Liver (tissue), 9 donors: ENCODE data around the gene GDPD5. TPM values are rescaled to one million over a fixed set of nuclear protein-coding genes. Genes with fewer than 3 reads are reported as not detected.

ENCODE experiments used
- DNase-seq: peaks from one replicate; pipeline ENCODE4 v3.0.0-alpha.2; 2017; ENCODE audit warnings: low spot score
- H3K27ac ChIP-seq, 2 donors: one replicate each; pipeline ENCODE4 v1.7.0; 2013; ENCODE audit warnings: inconsistent platforms in 2 of 2, low read length in 2 of 2, control low read depth in 1 of 2, low read depth in 1 of 2, mild to moderate bottlenecking in 1 of 2
- H3K27me3 ChIP-seq, 4 donors: one replicate each; pipeline versions ENCODE4 v1.6.1 to v1.7.0; 2013; ENCODE audit warnings: low read length in 3 of 4, inconsistent platforms in 1 of 4, mild to moderate bottlenecking in 1 of 4, moderate library complexity in 1 of 4; ENCODE audit not compliant: control insufficient read depth in 4 of 4, insufficient read depth in 4 of 4
- H3K36me3 ChIP-seq, 4 donors: one replicate each; pipeline versions ENCODE4 v1.6.1 to v1.7.0; 2013; ENCODE audit warnings: low read length in 3 of 4, mild to moderate bottlenecking in 3 of 4, low read depth in 1 of 4, moderate library complexity in 1 of 4; ENCODE audit not compliant: control insufficient read depth in 4 of 4, insufficient read depth in 3 of 4
- H3K4me1 ChIP-seq, 4 donors: one replicate each; pipeline versions ENCODE4 v1.6.1 to v1.7.0; 2013; ENCODE audit warnings: low read length in 3 of 4, mild to moderate bottlenecking in 3 of 4, moderate library complexity in 1 of 4; ENCODE audit not compliant: control insufficient read depth in 4 of 4, insufficient read depth in 4 of 4
- H3K4me3 ChIP-seq, 3 donors: one replicate each; pipeline versions ENCODE4 v1.6.1 to v1.7.0; 2013; ENCODE audit warnings: low read length in 3 of 3, control low read depth in 1 of 3, low read depth in 1 of 3, mild to moderate bottlenecking in 1 of 3
- H3K9ac ChIP-seq, 2 donors: one replicate each; pipeline ENCODE4 v1.7.0; 2013; ENCODE audit warnings: low read length in 2 of 2, mild to moderate bottlenecking in 2 of 2, moderate library complexity in 2 of 2, control low read depth in 1 of 2, low read depth in 1 of 2
- H3K9me3 ChIP-seq, 4 donors: one replicate each; pipeline versions ENCODE4 v1.6.1 to v1.7.0; 2013; ENCODE audit warnings: low read length in 3 of 4; ENCODE audit not compliant: control insufficient read depth in 4 of 4
- EGR1 ChIP-seq, 2 donors: IDR thresholded peaks; 2 replicates each; pipeline ENCODE4 v1.6.1; 2016 to 2018; ENCODE audit warnings: antibody characterized with exemption in 2 of 2, low read depth in 2 of 2
- FOXA1 ChIP-seq: IDR thresholded peaks from 2 replicates; pipeline ENCODE4 v1.6.1; 2016; ENCODE audit warnings: antibody characterized with exemption
- GABPA ChIP-seq, 2 donors: IDR thresholded peaks in 1 of 2; conservative IDR thresholded peaks in 1 of 2; 2 replicates each; pipeline ENCODE4 v1.6.1; 2016; ENCODE audit warnings: antibody characterized with exemption in 2 of 2, mild to moderate bottlenecking in 1 of 2, moderate library complexity in 1 of 2
- HNF4A ChIP-seq, 2 donors: conservative IDR thresholded peaks; 2 replicates each; pipeline ENCODE4 v1.6.1; 2016; ENCODE audit warnings: antibody characterized with exemption in 2 of 2, mild to moderate bottlenecking in 2 of 2
- JUND ChIP-seq, 2 donors: IDR thresholded peaks; 2 replicates each; pipeline ENCODE4 v1.6.1; 2016; ENCODE audit warnings: antibody characterized with exemption in 2 of 2
- MAX ChIP-seq: IDR thresholded peaks from 2 replicates; pipeline ENCODE4 v1.6.1; 2016; ENCODE audit warnings: antibody characterized with exemption
- RAD21 ChIP-seq, 2 donors: IDR thresholded peaks; 2 replicates each; pipeline ENCODE4 v1.6.1; 2016; ENCODE audit warnings: antibody characterized with exemption in 2 of 2, mild to moderate bottlenecking in 2 of 2
- RXRA ChIP-seq, 2 donors: IDR thresholded peaks; 2 replicates each; pipeline ENCODE4 v1.6.1; 2017 to 2018; ENCODE audit warnings: antibody characterized with exemption in 2 of 2, mild to moderate bottlenecking in 1 of 2
- SP1 ChIP-seq: IDR thresholded peaks from 2 replicates; pipeline ENCODE4 v1.6.1; 2018; ENCODE audit warnings: antibody characterized with exemption, mild to moderate bottlenecking
- TAF1 ChIP-seq: conservative IDR thresholded peaks from 2 replicates; pipeline ENCODE4 v1.6.1; 2016; ENCODE audit warnings: antibody characterized with exemption, mild to moderate bottlenecking
- YY1 ChIP-seq: IDR thresholded peaks from 2 replicates; pipeline ENCODE4 v1.6.1; 2016; ENCODE audit warnings: antibody characterized with exemption, mild to moderate bottlenecking
- WGBS: extraction: QIAGEN DNeasy Blood & Tissue Kit; methylation state at CpG from one replicate; pipeline ENCODE4 v1.1.7; 2013; 5-methylcytosine and 5-hydroxymethylcytosine counted together
- polyA plus RNA-seq, 2 donors: library from polyadenylated mRNA; stranded (reverse) in 1 of 2; unstranded in 1 of 2; fragments of 200-250 nt in 1 of 2; fragments of >200 nt in 1 of 2; fragmentation: Nextera tagmentation in 1 of 2; extraction: Ambion mirVana in 1 of 2; gene quantifications; one replicate each; pipeline versions ENCODE4 v1.2.1 to v1.2.3, GENCODE V29; 2013 to 2015
- total RNA-seq, 2 donors: library from RNA; depleted of rRNA; stranded (reverse); fragments of >200 nt; gene quantifications; one replicate each; pipeline ENCODE4 v1.2.3, GENCODE V29; 2014
- TF ChIP-seq, protein P1 (sequence below): fragments of 150-350 bp; IDR thresholded peaks from 2 replicates; pipeline ENCODE4 v1.5.1; 2017; ENCODE audit warnings: improper control_type of control experiment, low read depth, low read length; ENCODE audit not compliant: missing input control
- donor health status: healthy.
- donor health status: healthy.
- donor health status: healthy.
- donor health status: healthy.
- donor health status: healthy.

The GDPD5 gene
- total and polyA plus RNA-seq, 4 donors, result 3.0 to 22.8 (median 4.2) TPM

DNA sequence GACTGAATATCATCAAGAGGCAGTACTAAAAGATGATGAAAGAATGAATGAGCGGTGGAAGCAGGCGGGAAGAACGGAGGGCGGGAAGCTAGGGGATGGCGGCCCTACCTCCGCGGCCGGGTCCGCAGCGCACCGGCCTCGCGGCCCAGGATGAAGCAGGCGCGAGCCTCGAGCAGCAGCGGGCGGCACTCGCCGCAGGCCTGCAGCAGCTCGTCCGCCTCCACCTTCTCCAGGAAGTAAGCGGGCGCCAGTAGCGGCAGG is 96.2 kb downstream of the GDPD5 start:
- no peak for TF ChIP-seq GABPA (IDR thresholded peaks at IDR 0.05 in 1 of 2, conservative IDR thresholded peaks at IDR 0.05 in 1 of 2)
- no peak for TF ChIP-seq EGR1 (IDR thresholded peaks at IDR 0.05; ENCODE audit: low read depth in 2 of 2)
- TF ChIP-seq MAX, result no peak
- no peak for TF ChIP-seq FOXA1
- no peak for TF ChIP-seq RXRA (IDR thresholded peaks at IDR 0.05)
- Histone ChIP-seq H3K9ac (no peak overlapping the region), H3K36me3 (no peaks in the 10 kb centered on the region), H3K27me3 (peaks cover 0 to 11% (median 5%) of the 10 kb centered on the region in 4 donors), H3K4me1 (peaks cover 4 to 18% (median 6%) of the 10 kb centered on the region in 4 donors), H3K9me3 (peaks cover 0 to 5% (median 1%) of the 10 kb centered on the region in 4 donors), H3K4me3 (peak overlapping the region in 1 of 3 donors; percentile 36), H3K27ac (no peak overlapping the region)
- DNase-seq, result no peak
- 26% methylated on average over 25 of the region's 25 CpGs for WGBS

DNA sequence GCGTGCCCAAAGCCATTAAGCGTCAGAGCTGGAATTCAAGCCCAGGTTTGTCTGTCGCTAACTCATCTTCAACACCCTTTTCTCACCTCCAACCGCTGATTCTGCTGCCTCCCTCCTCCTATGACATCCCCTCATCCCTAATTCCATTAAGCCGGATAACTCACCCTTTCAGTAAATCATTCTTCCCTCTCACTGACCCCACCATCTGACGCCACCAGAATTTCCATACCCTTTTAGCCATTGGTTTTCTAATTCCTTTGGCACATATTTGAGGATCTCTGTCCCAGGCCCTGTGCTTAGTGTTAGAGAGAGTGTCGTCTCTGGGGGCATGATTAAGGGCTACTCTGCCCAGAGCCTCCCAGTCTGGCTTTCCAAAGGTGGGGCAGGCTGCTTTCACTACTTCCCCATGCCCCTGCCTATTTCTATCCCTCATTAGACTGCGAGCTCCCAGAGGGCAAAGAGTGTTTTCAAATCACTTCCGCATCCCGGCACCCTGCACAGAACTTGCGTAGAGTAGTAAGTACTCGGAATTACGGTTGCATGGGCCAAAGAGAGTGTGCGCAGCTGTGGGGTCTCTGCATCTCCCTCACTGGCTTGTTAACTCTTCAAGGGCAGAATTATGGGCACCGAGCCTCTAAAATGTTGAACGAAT is 96.6 kb downstream of the GDPD5 start:
- DNase-seq, result no peak
- H3K9me3 ChIP-seq, result peaks cover 0 to 5% (median 1%) of the 10 kb centered on the region in 4 donors
- H3K4me1 ChIP-seq, result peaks cover 4 to 18% (median 6%) of the 10 kb centered on the region in 4 donors
- no peak overlapping the region for H3K4me3 ChIP-seq
- TF ChIP-seq YY1 (no peak), TAF1 (no peak), FOXA1 (no peak), MAX (no peak), HNF4A (conservative IDR thresholded peaks at IDR 0.05) (no peak), RXRA (IDR thresholded peaks at IDR 0.05) (no peak), GABPA (IDR thresholded peaks at IDR 0.05 in 1 of 2, conservative IDR thresholded peaks at IDR 0.05 in 1 of 2) (no peak)
- TF ChIP-seq, protein P1, sequence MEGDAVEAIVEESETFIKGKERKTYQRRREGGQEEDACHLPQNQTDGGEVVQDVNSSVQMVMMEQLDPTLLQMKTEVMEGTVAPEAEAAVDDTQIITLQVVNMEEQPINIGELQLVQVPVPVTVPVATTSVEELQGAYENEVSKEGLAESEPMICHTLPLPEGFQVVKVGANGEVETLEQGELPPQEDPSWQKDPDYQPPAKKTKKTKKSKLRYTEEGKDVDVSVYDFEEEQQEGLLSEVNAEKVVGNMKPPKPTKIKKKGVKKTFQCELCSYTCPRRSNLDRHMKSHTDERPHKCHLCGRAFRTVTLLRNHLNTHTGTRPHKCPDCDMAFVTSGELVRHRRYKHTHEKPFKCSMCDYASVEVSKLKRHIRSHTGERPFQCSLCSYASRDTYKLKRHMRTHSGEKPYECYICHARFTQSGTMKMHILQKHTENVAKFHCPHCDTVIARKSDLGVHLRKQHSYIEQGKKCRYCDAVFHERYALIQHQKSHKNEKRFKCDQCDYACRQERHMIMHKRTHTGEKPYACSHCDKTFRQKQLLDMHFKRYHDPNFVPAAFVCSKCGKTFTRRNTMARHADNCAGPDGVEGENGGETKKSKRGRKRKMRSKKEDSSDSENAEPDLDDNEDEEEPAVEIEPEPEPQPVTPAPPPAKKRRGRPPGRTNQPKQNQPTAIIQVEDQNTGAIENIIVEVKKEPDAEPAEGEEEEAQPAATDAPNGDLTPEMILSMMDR, result no peak
- H3K27ac ChIP-seq, result no peak overlapping the region
- H3K36me3 ChIP-seq, result no peaks in the 10 kb centered on the region
- 67% methylated on average over 16 of the region's 16 CpGs for WGBS
- H3K9ac ChIP-seq, result no peak overlapping the region
- peaks cover 0 to 11% (median 5%) of the 10 kb centered on the region in 4 donors for H3K27me3 ChIP-seq

DNA sequence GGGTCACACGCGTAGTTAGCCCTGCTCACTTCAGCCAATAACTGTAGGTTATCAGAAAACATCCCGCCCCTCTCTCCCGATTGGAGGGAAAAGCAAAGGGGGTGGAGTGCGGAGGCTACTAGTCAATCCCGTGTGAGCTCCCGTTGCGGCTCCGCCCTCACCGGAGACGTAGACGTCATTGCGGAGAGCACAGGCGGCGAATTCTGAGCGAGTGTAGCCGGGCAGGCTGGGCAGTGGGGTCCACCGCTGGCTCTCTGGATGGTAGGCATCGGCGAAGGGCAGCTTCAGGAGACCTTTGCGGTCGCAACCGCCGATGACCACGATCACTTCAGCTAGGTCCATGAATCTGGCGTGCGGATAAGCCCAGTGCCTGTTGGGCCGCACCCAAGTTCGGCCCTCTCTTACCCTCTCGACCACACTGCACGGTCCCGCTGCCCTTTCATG is 97.4 kb downstream of the GDPD5 start:
- Histone ChIP-seq H3K4me3 (peak overlapping the region in 2 of 3 donors; percentile 25 to 37), H3K36me3 (no peaks in the 10 kb centered on the region), H3K27ac (no peak overlapping the region), H3K9me3 (peaks cover 0 to 5% (median 1%) of the 10 kb centered on the region in 4 donors), H3K4me1 (peaks cover 4 to 18% (median 6%) of the 10 kb centered on the region in 4 donors), H3K27me3 (peaks cover 0 to 11% (median 5%) of the 10 kb centered on the region in 4 donors), H3K9ac (no peak overlapping the region)
- TF ChIP-seq JUND (IDR thresholded peaks at IDR 0.05) (peak in 1 of 2 donors; percentile 13), RAD21 (IDR thresholded peaks at IDR 0.05) (no peak), GABPA (IDR thresholded peaks at IDR 0.05 in 1 of 2, conservative IDR thresholded peaks at IDR 0.05 in 1 of 2) (no peak), SP1 (peak; percentile 50), EGR1 (IDR thresholded peaks at IDR 0.05; ENCODE audit: low read depth in 2 of 2) (no peak)
- TF ChIP-seq, protein P1, result no peak
- WGBS, result 18% methylated on average over 32 of the region's 32 CpGs
- DNase-seq, result peak; percentile 90
